Activated T-cell treated with anti-CD3 and anti-CD28 coated beads, Interleukin-2, amount 50 U/mL, for 24 hours (primary cell): ENCODE results near the gene NUAK2.

Experiments
- DNase-seq: peaks from one replicate; pipeline ENCODE4 v3.0.0-alpha.2; 2020
- H3K27ac Mint-ChIP-seq: 2 replicates; pipeline ENCODE4 v1.8.0; 2020; ENCODE audit warnings: mild to moderate bottlenecking, mixed read lengths
- H3K27me3 Mint-ChIP-seq: 2 replicates; pipeline ENCODE4 v1.8.0; 2020; ENCODE audit warnings: mixed read lengths
- H3K36me3 Mint-ChIP-seq: 2 replicates; pipeline ENCODE4 v1.8.0; 2020; ENCODE audit warnings: low read depth, mixed read lengths
- H3K4me1 Mint-ChIP-seq: 2 replicates; pipeline ENCODE4 v1.8.0; 2020; ENCODE audit warnings: low read depth, mixed read lengths
- H3K4me3 Mint-ChIP-seq: 2 replicates; pipeline ENCODE4 v1.8.0; 2020; ENCODE audit warnings: mild to moderate bottlenecking, moderate library complexity, mixed read lengths
- H3K9me3 Mint-ChIP-seq: 2 replicates; pipeline ENCODE4 v1.8.0; 2020; ENCODE audit warnings: mixed read lengths

Gene NUAK2

DNA sequence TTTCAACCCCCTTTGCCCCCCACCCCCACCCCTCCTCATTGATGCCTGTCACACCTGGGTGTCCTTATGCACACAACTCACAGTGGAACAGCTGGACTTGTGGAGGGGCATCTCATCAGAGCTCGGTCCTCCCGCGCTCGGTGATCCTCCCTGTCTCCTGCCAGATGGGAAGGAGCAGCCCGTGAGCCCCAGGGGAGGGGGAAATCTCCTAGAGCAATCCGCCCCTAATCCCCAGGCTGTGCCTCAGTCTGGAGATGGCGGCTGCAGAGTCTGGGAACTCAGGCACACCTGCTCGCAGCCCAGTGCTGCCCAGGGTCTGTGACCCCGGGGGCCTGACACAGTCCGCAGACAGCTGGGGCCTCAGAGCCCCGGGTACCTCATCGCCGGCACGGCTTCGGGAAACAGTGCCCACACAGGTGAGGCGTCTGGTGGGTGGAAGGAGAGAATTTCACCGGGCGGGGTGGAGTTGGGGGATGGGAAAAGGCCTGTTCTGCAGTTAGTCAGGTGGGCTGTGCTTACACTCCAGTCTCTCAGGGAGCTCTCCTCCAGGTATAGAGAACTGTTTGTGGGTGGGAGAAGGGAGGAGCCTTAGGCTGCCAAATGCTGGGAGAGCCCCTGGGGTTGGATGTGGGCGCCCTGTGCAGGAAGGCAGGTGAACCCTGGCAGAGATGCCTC is 64.5 kb downstream of the NUAK2 start:
- no peaks in the 10 kb centered on the region for H3K27me3 Mint-ChIP-seq
- peaks cover 15% of the 10 kb centered on the region for H3K4me1 Mint-ChIP-seq
- H3K27ac Mint-ChIP-seq: no peak overlapping the region
- no peaks in the 10 kb centered on the region for H3K36me3 Mint-ChIP-seq
- no peak overlapping the region for H3K4me3 Mint-ChIP-seq
- H3K9me3 Mint-ChIP-seq: no peaks in the 10 kb centered on the region
- no peak for DNase-seq

DNA sequence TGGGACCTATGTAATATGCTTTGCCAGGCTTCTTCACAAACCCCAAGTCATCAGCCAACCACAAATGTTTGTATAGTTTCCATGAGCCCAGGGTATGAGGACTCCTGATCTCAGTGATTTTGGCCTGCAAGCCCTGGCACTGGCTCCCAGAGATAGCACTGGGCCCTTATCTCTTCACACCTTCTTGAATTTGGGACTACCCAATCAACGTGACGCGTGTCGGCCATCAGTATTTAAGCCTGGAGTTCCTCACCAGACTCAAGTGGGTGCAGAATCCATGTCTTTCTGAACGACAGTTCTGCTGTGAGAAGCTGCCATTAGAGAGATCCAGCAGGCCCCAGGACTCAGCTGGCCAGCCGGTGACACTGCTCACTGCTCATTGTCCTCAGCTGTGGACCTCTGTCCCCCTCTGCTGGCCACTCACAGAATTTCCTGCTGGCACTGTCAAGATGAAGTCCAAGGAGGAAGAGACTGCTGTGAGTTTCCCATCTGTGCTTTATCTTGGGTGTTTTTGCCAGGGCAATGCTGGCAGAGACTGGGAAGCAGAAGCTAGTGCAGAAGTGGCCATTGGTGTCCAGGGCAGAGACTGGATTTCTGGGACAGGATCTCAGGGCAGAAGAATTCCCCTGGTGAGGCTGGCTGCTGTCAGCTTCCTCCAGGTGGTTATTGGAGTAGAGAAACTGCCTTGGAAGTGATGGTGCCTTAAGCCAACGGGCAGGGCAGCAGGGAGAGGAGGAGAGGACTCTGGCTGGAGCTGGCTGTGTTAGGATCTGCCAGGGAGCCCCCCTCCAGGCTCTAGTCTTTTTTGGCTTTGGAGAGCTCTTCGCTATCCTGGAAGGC is 65.4 kb downstream of the NUAK2 start:
- no peak overlapping the region for H3K27ac Mint-ChIP-seq
- no peaks in the 10 kb centered on the region for H3K36me3 Mint-ChIP-seq
- H3K27me3 Mint-ChIP-seq: no peaks in the 10 kb centered on the region
- H3K4me3 Mint-ChIP-seq: no peak overlapping the region
- DNase-seq: peak; percentile 91
- peaks cover 6% of the 10 kb centered on the region for H3K4me1 Mint-ChIP-seq
- H3K9me3 Mint-ChIP-seq: no peaks in the 10 kb centered on the region
